Measurements from ENCODE around the gene ARHGAP8. TPM values are rescaled to one million over a fixed set of nuclear protein-coding genes. Genes with fewer than 3 reads are reported as not detected.

The ARHGAP8 gene
- total and polyA plus RNA-seq, 12 donors: 0.17 to 0.53 (median 0.33) TPM; not detected in 5

DNA sequence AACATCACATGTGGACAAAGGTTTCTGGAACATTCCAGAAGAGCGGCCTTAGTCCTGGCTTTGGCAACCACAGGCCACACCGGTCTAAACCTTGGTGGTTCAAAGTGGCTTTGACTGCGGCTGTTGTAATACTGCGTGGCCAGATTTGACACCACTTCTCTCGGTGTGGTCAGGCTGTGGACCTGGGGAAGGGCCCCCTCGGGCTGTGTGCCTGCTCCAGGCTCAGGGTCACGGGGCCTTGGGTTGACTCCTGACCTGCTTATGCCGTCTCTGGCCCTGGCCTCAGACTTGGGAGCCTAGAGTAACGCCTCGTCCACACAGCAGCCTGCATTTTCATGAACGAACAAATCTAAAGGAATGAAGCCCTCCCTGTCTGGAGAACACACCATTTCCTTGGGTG lies 139.4 kb downstream of the ARHGAP8 start:
- Histone ChIP-seq H3K4me1 (no peaks in the 10 kb centered on the region), H3K27ac (no peak overlapping the region), H3K4me3 (no peak overlapping the region), H3K9me3 (peaks cover 0 to 3% (median 0%) of the 10 kb centered on the region in 11 donors), H3K36me3 (no peaks in the 10 kb centered on the region), H3K27me3 (peaks cover 0 to 10% (median 0%) of the 10 kb centered on the region in 7 donors)
- DNase-seq (no peak), ATAC-seq (no peak)
- TF ChIP-seq, protein P1, sequence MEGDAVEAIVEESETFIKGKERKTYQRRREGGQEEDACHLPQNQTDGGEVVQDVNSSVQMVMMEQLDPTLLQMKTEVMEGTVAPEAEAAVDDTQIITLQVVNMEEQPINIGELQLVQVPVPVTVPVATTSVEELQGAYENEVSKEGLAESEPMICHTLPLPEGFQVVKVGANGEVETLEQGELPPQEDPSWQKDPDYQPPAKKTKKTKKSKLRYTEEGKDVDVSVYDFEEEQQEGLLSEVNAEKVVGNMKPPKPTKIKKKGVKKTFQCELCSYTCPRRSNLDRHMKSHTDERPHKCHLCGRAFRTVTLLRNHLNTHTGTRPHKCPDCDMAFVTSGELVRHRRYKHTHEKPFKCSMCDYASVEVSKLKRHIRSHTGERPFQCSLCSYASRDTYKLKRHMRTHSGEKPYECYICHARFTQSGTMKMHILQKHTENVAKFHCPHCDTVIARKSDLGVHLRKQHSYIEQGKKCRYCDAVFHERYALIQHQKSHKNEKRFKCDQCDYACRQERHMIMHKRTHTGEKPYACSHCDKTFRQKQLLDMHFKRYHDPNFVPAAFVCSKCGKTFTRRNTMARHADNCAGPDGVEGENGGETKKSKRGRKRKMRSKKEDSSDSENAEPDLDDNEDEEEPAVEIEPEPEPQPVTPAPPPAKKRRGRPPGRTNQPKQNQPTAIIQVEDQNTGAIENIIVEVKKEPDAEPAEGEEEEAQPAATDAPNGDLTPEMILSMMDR (IDR thresholded peaks at IDR 0.05): no peak
- WGBS, 2 donors: 88 to 92% methylated on average over 11 of the region's 11 CpGs
- intact Hi-C loops (cut with DNase I): no loop called here

DNA sequence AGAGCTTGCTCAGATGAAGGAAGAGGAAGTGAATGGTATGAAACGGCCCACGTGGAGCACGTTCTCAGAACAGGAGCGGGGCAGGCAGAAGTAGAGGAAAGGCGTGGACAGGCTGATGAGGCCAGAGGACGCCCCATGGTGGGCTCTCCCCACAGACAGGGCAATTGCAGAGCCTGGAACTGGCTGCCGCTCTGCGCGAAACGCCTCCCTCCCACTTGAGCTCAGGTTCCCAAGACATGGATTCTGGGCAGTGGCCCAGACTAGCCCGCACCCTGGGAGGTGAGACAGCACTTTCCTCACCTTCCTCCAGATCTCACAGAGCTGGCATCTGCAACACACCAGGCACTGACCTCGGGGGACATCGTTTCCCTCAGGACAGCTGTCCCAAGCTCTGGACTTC lies 139.9 kb downstream of the ARHGAP8 start:
- H3K36me3 ChIP-seq: no peaks in the 10 kb centered on the region
- ATAC-seq (no peak), DNase-seq (no peak)
- 82 to 83% methylated on average over 13 of the region's 13 CpGs for WGBS, 2 donors
- H3K4me1 ChIP-seq: no peaks in the 10 kb centered on the region
- TF ChIP-seq, protein P1 (IDR thresholded peaks at IDR 0.05): no peak
- H3K9me3 ChIP-seq: peaks cover 0 to 3% (median 0%) of the 10 kb centered on the region in 11 donors
- H3K27me3 ChIP-seq: peaks cover 0 to 10% (median 0%) of the 10 kb centered on the region in 7 donors
- H3K4me3 ChIP-seq: no peak overlapping the region
- intact Hi-C loops (cut with DNase I): no loop called here
- H3K27ac ChIP-seq: no peak overlapping the region

DNA sequence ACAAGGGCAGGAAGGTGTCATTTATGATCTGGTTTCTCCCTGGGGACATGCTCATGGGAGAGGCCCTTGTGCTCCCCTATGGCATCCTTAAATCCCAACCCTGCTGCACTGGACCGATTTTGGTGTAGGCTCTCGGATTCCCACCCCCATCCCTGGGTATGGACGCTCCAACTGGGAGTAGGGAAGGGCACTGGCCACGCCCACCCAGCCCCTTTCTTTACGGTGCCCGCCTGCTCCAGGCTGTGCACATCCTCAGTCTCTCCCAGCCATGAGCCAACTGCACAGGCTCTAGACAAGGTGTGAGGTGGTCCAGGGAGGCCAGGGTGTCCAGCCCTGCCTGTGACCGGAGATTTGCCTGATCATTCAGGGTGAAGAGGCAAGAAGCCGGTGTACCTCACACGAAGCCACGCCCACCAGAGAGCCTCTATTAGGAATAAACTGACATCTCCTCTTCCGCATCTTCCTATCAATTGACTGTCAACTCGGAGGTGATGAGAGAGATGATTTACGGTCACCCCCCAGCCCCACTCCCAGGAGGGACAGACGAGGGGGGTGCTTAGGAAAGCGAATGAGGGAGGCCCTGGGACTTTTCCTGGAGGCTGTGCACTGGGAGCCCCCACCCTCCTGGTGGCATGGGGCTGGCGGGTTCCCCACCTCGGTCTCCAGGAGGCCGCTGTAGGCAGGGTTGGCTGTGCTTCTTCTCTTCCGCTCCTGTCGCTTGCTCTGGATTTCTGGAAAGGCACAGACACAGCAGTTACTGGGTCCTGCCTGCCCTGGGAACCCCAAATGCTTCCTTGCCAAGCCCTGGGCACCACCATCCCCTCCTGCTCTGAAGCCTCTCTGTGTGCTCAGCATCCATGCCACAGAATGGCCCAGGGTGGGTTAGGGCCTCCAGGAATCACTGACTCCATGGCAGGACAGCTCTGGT lies 140.7 kb downstream of the ARHGAP8 start:
- Histone ChIP-seq H3K27ac (no peak overlapping the region), H3K36me3 (no peaks in the 10 kb centered on the region), H3K4me1 (no peaks in the 10 kb centered on the region), H3K4me3 (no peak overlapping the region), H3K9me3 (peaks cover 0 to 3% (median 0%) of the 10 kb centered on the region in 11 donors), H3K27me3 (peaks cover 0 to 10% (median 0%) of the 10 kb centered on the region in 7 donors)
- intact Hi-C loops (cut with DNase I): no loop called here
- 83 to 84% methylated on average over 20 of the region's 20 CpGs for WGBS, 2 donors
- DNase-seq (no peak), ATAC-seq (no peak)
- TF ChIP-seq, protein P1 (IDR thresholded peaks at IDR 0.05): no peak

DNA sequence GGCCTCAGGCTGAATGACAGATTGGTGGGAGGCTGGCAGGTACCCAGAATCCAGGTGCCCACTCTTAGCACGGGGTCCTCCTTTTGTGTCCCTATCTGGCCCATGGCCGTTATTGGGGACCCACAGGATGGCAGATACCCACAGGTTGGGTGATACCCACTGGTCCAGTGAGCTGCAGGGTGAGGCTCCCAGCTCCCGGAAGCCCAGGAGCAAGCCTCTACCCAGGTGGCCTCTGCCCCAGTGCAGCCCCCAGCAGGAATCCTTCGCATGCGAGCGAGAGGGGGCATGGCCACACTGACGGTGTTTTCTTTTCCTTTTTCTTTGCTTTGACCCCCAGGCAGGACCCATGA lies 141.3 kb downstream of the ARHGAP8 start:
- Histone ChIP-seq H3K9me3 (peaks cover 0 to 3% (median 0%) of the 10 kb centered on the region in 11 donors), H3K4me3 (no peak overlapping the region), H3K4me1 (no peaks in the 10 kb centered on the region), H3K36me3 (no peaks in the 10 kb centered on the region), H3K27ac (no peak overlapping the region), H3K27me3 (peaks cover 0 to 10% (median 0%) of the 10 kb centered on the region in 7 donors)
- DNase-seq (no peak), ATAC-seq (no peak)
- intact Hi-C loops (cut with DNase I): no loop called here
- 61 to 66% methylated on average over 7 of the region's 7 CpGs for WGBS, 2 donors
- TF ChIP-seq, protein P1 (IDR thresholded peaks at IDR 0.05): no peak
